CD4-positive, alpha-beta T cell treated with Interleukin-1 beta for 1 hour (primary cell): ENCODE results near the gene ZFPL1.

ENCODE experiments used
- DNase-seq, 2 donors: peaks; one replicate each; pipeline ENCODE4 v3.0.0-alpha.2; 2020 to 2022

The ZFPL1 gene

GRCh38 chr11:65060913-65061408 is 23.1 kb upstream of the ZFPL1 start:
- DNase-seq: peak in 1 of 2 donors; percentile 12

- DNase-seq: no peak
These were observed 20.5 kb upstream of the ZFPL1 start for GRCh38 chr11:65063532-65063931.

GRCh38 chr11:65064847-65065240 is 19.2 kb upstream of the ZFPL1 start:
- no peak for DNase-seq

- DNase-seq: no peak
These were observed 18.2 kb upstream of the ZFPL1 start for GRCh38 chr11:65065851-65066250.

- DNase-seq: no peak
These were observed 17.7 kb upstream of the ZFPL1 start for GRCh38 chr11:65066315-65066714.

GRCh38 chr11:65066805-65067291 is 17.2 kb upstream of the ZFPL1 start:
- DNase-seq: no peak

- DNase-seq: no peak
These were observed 16.6 kb upstream of the ZFPL1 start for GRCh38 chr11:65067446-65067845.

GRCh38 chr11:65069217-65069616 is 14.8 kb upstream of the ZFPL1 start:
- DNase-seq: no peak

- DNase-seq: no peak
These were observed 12.0 kb upstream of the ZFPL1 start for GRCh38 chr11:65071907-65072630.

GRCh38 chr11:65072631-65072966 is 11.4 kb upstream of the ZFPL1 start:
- no peak for DNase-seq

GRCh38 chr11:65077451-65077850 is 6.6 kb upstream of the ZFPL1 start:
- no peak for DNase-seq

GRCh38 chr11:65078151-65078550 is 5.9 kb upstream of the ZFPL1 start:
- DNase-seq: peak; percentile 73 to 81

GRCh38 chr11:65078786-65079342 is 5.2 kb upstream of the ZFPL1 start:
- no peak for DNase-seq

GRCh38 chr11:65083134-65083833 is 738 bp upstream of the ZFPL1 start:
- DNase-seq: no peak

GRCh38 chr11:65084598-65085375 is 765 bp downstream of the ZFPL1 start:
- no peak for DNase-seq

- no peak for DNase-seq
These were observed 1.4 kb downstream of the ZFPL1 start for GRCh38 chr11:65085446-65085845.

GRCh38 chr11:65086809-65087208 is 2.8 kb downstream of the ZFPL1 start:
- no peak for DNase-seq

GRCh38 chr11:65087216-65087615 is 3.2 kb downstream of the ZFPL1 start:
- DNase-seq: no peak

GRCh38 chr11:65087827-65088226 is 3.8 kb downstream of the ZFPL1 start:
- DNase-seq: no peak

- DNase-seq: no peak
These were observed 5.6 kb downstream of the ZFPL1 start for GRCh38 chr11:65089621-65090020.

- no peak for DNase-seq
These were observed 6.6 kb downstream of the ZFPL1 start for GRCh38 chr11:65090628-65091027.

- DNase-seq: no peak
These were observed 11.4 kb downstream of the ZFPL1 start for GRCh38 chr11:65095427-65095826.
